22Rv1 (cell line): ENCODE measurements around the gene COL25A1.
"Not testable (repeated sequence)": the region's sequence is repeated elsewhere in the genome, so short reads cannot be mapped to it uniquely, and the experiment has no call there.

ENCODE experiments used
- ZFX ChIP-seq: fragments of 450-650 bp; IDR thresholded peaks from 2 replicates; pipeline ENCODE4 v1.6.1; 2017; ENCODE audit warnings: antibody characterized with exemption, borderline replicate concordance
- TF ChIP-seq, protein P1 (sequence below): fragments of 450-650 bp; IDR thresholded peaks from 2 replicates; pipeline ENCODE4 v1.5.1; 2017; ENCODE audit warnings: mild to moderate bottlenecking

DNA sequence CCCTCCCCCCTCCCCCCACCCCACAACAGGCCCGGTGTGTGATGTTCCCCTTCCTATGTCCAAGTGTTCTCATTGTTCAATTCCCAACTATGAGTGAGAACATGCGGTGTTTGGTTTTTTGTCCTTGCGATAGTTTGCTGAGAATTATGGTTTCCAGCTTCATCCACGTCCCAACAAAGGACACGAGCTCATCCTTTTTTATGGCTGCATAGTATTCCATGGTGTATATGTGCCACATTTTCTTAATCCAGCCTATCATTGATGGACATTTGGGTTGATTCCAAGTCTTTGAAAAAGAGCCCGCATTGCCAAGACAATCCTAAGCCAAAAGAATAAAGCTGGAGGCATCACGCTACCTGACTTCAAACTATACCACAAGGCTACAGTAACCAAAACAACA is 231.8 kb downstream of the COL25A1 start:
- TF ChIP-seq, protein P1, sequence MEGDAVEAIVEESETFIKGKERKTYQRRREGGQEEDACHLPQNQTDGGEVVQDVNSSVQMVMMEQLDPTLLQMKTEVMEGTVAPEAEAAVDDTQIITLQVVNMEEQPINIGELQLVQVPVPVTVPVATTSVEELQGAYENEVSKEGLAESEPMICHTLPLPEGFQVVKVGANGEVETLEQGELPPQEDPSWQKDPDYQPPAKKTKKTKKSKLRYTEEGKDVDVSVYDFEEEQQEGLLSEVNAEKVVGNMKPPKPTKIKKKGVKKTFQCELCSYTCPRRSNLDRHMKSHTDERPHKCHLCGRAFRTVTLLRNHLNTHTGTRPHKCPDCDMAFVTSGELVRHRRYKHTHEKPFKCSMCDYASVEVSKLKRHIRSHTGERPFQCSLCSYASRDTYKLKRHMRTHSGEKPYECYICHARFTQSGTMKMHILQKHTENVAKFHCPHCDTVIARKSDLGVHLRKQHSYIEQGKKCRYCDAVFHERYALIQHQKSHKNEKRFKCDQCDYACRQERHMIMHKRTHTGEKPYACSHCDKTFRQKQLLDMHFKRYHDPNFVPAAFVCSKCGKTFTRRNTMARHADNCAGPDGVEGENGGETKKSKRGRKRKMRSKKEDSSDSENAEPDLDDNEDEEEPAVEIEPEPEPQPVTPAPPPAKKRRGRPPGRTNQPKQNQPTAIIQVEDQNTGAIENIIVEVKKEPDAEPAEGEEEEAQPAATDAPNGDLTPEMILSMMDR, result not testable (repeated sequence)
- not testable (repeated sequence) for TF ChIP-seq ZFX
